Endothelial cell of umbilical vein (primary cell): Measurements from ENCODE around the gene GLYATL3.

Experiments used
- CTCF ChIP-seq, 2 donors: IDR thresholded peaks; 1 replicate in 1 of 2; 2 replicates in 1 of 2; pipeline ENCODE4 v1.5.1; 2011; ENCODE audit warnings: low read length in 2 of 2, mild to moderate bottlenecking in 2 of 2, moderate library complexity in 2 of 2, control low read depth in 1 of 2, inconsistent platforms in 1 of 2, low read depth in 1 of 2; ENCODE audit not compliant: insufficient read depth in 1 of 2; ENCODE audit errors: extremely low read depth in 1 of 2
- FOS ChIP-seq: IDR thresholded peaks from 2 replicates; pipeline ENCODE4 v1.6.1; 2011; ENCODE audit warnings: mild to moderate bottlenecking, low read length, moderate library complexity, borderline replicate concordance; ENCODE audit not compliant: insufficient read depth
- JUN ChIP-seq: IDR thresholded peaks from 2 replicates; pipeline ENCODE4 v1.6.1; 2011; ENCODE audit warnings: borderline replicate concordance, low read depth; ENCODE audit not compliant: insufficient read length, insufficient read depth
- MAX ChIP-seq: IDR thresholded peaks from 2 replicates; pipeline ENCODE4 v1.6.1; 2011; ENCODE audit not compliant: insufficient read depth, insufficient read length
- MYC ChIP-seq: IDR thresholded peaks from one replicate; pipeline ENCODE4 v1.6.1; 2011; ENCODE audit warnings: mild to moderate bottlenecking, low read depth, low read length
- POLR2A ChIP-seq: IDR thresholded peaks from 2 replicates; pipeline ENCODE4 v1.6.1; 2012; ENCODE audit warnings: low read depth, mild to moderate bottlenecking, control low read depth, low read length
- POLR2AphosphoS5 ChIP-seq: IDR thresholded peaks from 2 replicates; pipeline ENCODE4 v1.6.1; 2012; ENCODE audit warnings: low read depth, mild to moderate bottlenecking, control low read depth, low read length, moderate library complexity; ENCODE audit not compliant: insufficient read depth

GRCh38 chr6:49504666-49505065 is 4.9 kb downstream of the GLYATL3 start:
- TF ChIP-seq POLR2AphosphoS5: no peak
- TF ChIP-seq CTCF (IDR thresholded peaks at IDR 0.05; ENCODE audit: extremely low read depth in 1 of 2, insufficient read depth in 1 of 2, low read depth in 1 of 2, low read length in 2 of 2): no peak
- TF ChIP-seq JUN: no peak
- TF ChIP-seq POLR2A: no peak
- no peak for TF ChIP-seq MYC
- TF ChIP-seq FOS: no peak
- TF ChIP-seq MAX: no peak
